Measurements from ENCODE around the gene CTNNAL1. TPM values are rescaled to one million over a fixed set of nuclear protein-coding genes. Genes with fewer than 3 reads are reported as not detected.
A peak's percentile ranks its signal among the peaks of the same experiment; 100 is the strongest.

Gene CTNNAL1
- total RNA-seq, 1 donor from 2014 or later = 24.7 TPM

- DNase-seq (ENCODE audit: low read depth) = no peak
- Histone ChIP-seq H3K27me3 (ENCODE audit: control insufficient read depth, insufficient read depth, low read length) (no peaks in the 10 kb centered on the region), H3K4me3 (ENCODE audit: low read depth, low read length) (no peak overlapping the region), H3K36me3 (ENCODE audit: control insufficient read depth, insufficient read depth, low read length) (no peaks in the 10 kb centered on the region)
- TF ChIP-seq CTCF (IDR thresholded peaks at IDR 0.05; ENCODE audit: insufficient read depth, low read length, poor library complexity, severe bottlenecking) = no peak
Observed at GRCh38 chr9:108961151-108961550, 52.1 kb downstream of the CTNNAL1 start.

GRCh38 chr9:108960331-108960730 is 53.0 kb downstream of the CTNNAL1 start:
- no peak overlapping the region for H3K4me3 ChIP-seq (ENCODE audit: low read depth, low read length)
- no peak for DNase-seq (ENCODE audit: low read depth)
- no peaks in the 10 kb centered on the region for H3K27me3 ChIP-seq (ENCODE audit: control insufficient read depth, insufficient read depth, low read length)
- no peaks in the 10 kb centered on the region for H3K36me3 ChIP-seq (ENCODE audit: control insufficient read depth, insufficient read depth, low read length)
- no peak for TF ChIP-seq CTCF (IDR thresholded peaks at IDR 0.05; ENCODE audit: insufficient read depth, low read length, poor library complexity, severe bottlenecking)

GRCh38 chr9:108956631-108957026 is 56.7 kb downstream of the CTNNAL1 start:
- no peaks in the 10 kb centered on the region for H3K36me3 ChIP-seq (ENCODE audit: control insufficient read depth, insufficient read depth, low read length)
- no peak for DNase-seq (ENCODE audit: low read depth)
- no peak overlapping the region for H3K4me3 ChIP-seq (ENCODE audit: low read depth, low read length)
- TF ChIP-seq CTCF (IDR thresholded peaks at IDR 0.05; ENCODE audit: insufficient read depth, low read length, poor library complexity, severe bottlenecking) = no peak
- H3K27me3 ChIP-seq (ENCODE audit: control insufficient read depth, insufficient read depth, low read length) = no peaks in the 10 kb centered on the region

GRCh38 chr9:108956022-108956630 is 57.2 kb downstream of the CTNNAL1 start:
- no peaks in the 10 kb centered on the region for H3K36me3 ChIP-seq (ENCODE audit: control insufficient read depth, insufficient read depth, low read length)
- DNase-seq (ENCODE audit: low read depth) = no peak
- no peak for TF ChIP-seq CTCF (IDR thresholded peaks at IDR 0.05; ENCODE audit: insufficient read depth, low read length, poor library complexity, severe bottlenecking)
- H3K27me3 ChIP-seq (ENCODE audit: control insufficient read depth, insufficient read depth, low read length) = no peaks in the 10 kb centered on the region
- H3K4me3 ChIP-seq (ENCODE audit: low read depth, low read length) = no peak overlapping the region

GRCh38 chr9:108953983-108954574 is 59.2 kb downstream of the CTNNAL1 start:
- H3K36me3 ChIP-seq (ENCODE audit: control insufficient read depth, insufficient read depth, low read length) = no peaks in the 10 kb centered on the region
- TF ChIP-seq CTCF (IDR thresholded peaks at IDR 0.05; ENCODE audit: insufficient read depth, low read length, poor library complexity, severe bottlenecking) = peak; percentile 61
- H3K27me3 ChIP-seq (ENCODE audit: control insufficient read depth, insufficient read depth, low read length) = no peaks in the 10 kb centered on the region
- peak; percentile 7 for DNase-seq (ENCODE audit: low read depth)
- H3K4me3 ChIP-seq (ENCODE audit: low read depth, low read length) = no peak overlapping the region

GRCh38 chr9:108951578-108951977 is 61.7 kb downstream of the CTNNAL1 start:
- no peaks in the 10 kb centered on the region for H3K27me3 ChIP-seq (ENCODE audit: control insufficient read depth, insufficient read depth, low read length)
- no peak for TF ChIP-seq CTCF (IDR thresholded peaks at IDR 0.05; ENCODE audit: insufficient read depth, low read length, poor library complexity, severe bottlenecking)
- DNase-seq (ENCODE audit: low read depth) = no peak

More at GRCh38 chr9:108951578-108951977, 61.7 kb downstream of the CTNNAL1 start:
- Histone ChIP-seq H3K4me3 (ENCODE audit: low read depth, low read length) (no peak overlapping the region), H3K36me3 (ENCODE audit: control insufficient read depth, insufficient read depth, low read length) (no peaks in the 10 kb centered on the region)

Measured in kidney epithelial cell (primary cell).